Endometrial microvascular endothelial cells (primary cell): ENCODE data around the gene DDB1. TPM values are rescaled to one million over a fixed set of nuclear protein-coding genes. Genes with fewer than 3 reads are reported as not detected.
"Not testable (repeated sequence)": the region's sequence is repeated elsewhere in the genome, so short reads cannot be mapped to it uniquely, and the experiment has no call there.

Experiments
- in situ Hi-C: cut with HindIII; loops from 2 replicates; pipeline ENCODE4 v1.10.0; 2017; ENCODE audit warnings: low sequenced_read_pairs, low pct_unique_long_range_greater_than_20kb; ENCODE audit errors: inconsistent ontology term
- total RNA-seq: library from RNA; depleted of rRNA; stranded (reverse); fragments of >200 nt; gene quantifications from one replicate; pipeline ENCODE4 v1.2.3, GENCODE V29; 2015; ENCODE audit errors: inconsistent ontology term

The DDB1 gene
- total RNA-seq, 1 donor from 2014 or later, result 222 TPM

DNA sequence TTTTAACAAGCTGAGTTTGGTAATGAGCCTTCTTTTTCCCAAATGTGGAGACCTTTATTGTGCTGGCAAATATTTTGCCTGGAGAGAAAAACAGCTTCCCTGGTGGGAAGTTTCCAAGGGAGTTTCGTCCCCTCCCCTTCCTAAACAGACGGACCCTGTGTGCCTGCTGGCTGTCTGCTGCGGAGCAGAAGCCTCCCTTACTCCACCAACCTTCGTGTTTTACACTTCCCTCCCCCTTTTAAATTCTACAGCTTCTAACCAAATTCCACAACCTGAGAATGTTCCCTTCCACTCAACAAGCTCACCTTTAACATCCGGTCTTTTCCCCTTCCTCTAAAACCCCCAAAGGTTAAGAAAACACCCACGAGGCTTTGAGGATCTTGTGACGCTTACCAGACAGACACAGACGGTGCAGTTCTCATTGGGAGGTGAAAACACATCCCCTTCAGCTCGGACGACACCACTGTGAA is 54.9 kb downstream of the DDB1 start:
- in situ Hi-C loops, result no loop called here

DNA sequence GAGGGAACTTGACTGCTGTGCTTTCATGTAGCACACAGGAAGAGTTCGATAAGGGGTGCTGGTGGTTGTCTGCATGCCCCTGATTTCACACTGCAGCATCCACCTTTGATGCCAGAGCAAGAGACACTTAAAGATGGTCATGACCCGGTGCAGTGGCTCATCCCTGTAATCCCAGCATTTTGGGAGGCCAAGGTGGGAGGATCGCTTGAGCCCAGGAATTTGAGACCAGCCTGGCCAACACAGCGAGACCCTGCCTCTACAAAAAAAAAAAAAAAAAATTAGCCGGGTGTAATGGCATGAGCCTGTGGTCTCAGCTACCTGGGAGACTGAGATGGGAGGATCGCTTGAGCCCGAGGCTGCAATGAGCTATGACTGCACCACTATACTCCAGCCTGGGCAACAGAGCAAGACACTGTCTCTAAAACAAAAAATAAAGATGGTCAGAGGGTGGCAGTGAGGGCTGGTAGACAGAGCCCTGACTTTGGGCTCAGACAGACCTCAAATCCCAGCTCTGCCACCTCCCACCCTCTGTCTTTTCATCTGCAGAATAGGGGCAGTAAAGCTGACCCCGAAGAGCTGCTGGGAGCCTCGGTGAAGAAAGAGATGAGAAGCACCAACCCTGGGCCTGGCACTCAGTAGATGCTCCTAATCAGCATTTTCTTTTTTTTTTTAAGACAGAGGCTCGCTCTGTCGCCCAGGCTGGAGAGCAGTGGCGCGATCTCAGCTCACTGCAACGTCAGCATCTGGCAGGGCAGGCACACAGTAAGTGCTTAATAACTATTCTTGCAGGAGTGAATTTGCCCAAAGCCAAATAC is 55.5 kb downstream of the DDB1 start:
- in situ Hi-C loops, result no loop called here

DNA sequence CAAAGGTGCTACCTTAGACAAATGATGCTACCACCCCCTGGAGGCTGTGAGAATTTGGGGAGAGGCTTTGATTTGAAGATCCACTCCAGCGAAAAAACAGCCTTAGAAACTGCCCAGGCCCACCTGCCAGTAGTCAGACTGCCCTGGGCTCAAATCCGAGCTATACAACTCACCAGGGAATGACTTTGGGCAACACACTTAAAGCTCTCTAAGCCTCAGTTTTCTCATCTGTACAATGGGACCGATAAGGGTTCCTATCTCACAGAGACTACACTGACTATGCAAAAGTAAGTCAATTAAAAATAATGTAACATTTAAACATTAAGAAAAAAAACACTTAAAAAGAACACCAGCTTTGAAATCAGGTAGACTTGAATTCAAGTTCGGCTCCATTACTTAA is 57.7 kb downstream of the DDB1 start:
- in situ Hi-C loops, result no loop called here

DNA sequence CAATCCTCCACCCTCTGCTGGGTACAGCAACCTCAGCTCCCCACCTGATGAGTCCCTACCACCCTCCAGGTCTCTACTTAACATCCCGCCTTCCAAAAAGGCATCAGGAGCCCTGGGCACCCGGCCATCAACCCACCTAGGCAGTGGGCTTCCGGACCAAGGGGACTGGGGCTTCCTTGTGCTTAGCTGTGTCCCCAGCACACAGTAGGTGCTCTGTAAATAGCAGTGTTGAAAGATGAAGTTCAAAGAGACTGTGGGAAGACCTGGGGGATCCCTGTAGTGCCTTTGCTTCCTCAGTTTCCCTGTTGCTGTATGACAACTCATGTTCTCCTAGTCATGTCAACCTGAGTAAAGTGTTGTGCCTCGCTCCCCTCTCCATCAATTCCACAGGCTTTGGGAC is 58.8 kb downstream of the DDB1 start:
- in situ Hi-C loops, result no loop called here

DNA sequence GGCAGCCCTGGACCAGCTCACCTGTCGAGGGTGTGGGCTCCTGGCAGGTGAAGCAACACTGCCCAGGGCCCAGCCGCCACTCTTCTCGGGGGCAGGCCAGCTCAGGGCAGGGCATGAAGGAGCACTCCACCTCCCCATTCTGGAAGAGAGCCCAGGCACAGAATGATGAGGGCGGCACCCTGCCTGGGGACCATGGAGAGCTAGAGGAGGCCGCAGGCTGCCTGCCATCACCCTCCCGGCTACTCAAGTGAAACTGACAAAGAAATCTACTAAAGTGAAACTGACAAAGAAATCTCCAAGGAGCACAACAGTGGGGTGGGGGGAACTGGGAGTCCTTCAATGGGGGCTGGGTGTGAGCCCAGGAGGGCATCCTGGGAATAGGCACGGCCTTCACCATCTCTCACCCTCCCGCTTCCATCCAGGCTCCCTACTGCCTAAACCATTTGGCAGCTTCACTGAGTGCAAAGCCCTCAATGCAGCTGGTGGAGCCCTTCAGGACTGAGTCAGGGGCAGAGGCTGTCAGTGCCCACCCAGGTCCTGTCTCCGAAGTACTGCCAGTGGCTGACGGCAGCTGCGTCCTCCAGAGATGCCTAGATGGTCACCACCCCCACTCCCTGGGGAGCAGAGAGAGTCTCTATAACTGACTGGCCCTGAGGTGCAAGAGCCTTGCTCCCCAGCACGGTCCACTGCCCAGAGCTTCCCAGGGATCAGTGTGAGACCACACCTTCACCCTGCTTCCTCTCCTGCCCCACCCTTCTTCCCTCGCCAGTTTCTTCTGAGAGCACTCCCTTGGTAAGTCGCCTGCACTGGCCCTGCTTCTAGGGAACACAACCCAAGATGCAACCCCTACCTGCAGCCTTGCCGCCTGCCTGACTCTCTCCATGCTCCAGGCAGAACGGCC is 59.5 kb downstream of the DDB1 start:
- in situ Hi-C loops, result no loop called here

DNA sequence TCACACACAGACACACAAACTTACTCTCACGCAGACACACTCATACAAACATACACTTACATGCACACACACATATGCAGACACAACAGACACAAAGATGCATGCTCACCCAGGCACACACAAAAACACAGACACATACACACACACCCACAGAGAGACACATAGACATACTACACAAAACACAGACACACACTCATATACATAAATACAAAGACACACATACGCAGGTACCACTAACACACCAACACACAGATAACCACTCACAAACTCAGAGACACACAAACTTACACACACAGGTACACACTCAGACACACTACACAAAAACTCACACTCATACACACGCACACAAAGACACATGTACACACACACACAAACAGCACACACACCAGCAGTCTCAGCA is 60.2 kb downstream of the DDB1 start:
- in situ Hi-C loops, result no loop called here

DNA sequence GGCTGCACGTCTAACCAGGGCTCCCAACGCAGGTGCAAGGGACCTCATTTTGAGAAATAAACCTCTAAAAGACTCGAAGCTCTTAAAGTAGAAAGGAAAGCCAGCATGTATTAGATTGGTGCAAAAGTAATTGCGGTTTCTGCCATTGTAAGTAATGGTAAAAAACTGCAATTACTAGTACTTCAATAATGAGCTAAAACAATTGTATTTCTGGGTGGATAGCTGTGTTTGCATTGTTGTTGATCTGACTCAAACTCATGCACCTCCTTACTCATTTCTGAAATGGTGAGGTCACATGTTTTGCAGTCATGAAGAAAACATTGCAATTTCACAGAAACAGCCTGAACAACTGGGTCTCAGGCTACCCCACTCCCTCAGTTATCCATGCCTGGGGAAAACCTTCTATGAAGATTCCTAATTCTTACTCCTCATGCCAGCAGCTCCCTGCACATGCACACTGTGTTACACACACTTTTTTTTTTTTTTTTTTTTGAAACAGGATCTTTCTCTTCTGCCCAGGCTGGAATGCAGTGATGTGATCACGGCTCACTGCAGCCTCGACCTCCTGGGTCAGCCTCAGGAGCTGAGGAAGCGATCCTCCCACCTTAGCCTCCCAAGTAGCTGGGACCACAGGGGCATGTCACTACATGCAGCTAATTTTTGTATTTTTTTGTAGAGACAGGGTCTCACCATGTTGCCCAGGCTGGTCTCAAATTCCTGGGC is 62.4 kb downstream of the DDB1 start:
- in situ Hi-C loops, result no loop called here

DNA sequence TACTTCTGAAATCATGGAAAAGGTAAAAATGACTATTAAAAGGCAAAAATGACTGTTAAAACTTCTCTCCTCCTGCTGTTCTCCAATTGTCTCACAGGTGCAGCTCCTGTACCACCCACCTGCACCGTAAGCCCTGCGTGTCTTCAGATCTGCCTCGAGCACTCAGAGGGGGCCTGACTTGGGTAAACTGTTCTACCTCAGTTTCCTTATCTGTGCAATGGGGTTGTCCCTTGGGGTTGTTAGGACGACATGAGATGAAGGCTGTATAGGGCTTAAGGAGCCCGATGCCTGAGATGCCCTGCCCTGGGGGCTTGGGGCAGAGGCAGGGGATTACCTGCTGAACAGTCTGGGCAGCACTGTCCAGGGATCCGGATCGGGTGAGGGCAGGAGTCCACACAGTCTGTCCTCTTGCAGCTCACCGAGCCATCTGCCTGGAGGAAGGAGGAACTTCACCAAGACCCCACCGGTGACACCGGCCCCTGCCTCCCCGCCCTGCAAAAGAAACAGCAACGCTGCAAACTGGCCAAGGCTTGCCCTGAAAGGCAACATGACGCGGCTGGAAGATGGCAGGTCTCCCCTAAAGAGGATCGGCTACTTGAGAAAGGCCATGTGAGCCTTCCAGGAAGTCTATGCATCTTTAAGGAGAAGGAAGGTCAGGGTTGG is 64.2 kb downstream of the DDB1 start:
- in situ Hi-C loops, result no loop called here

DNA sequence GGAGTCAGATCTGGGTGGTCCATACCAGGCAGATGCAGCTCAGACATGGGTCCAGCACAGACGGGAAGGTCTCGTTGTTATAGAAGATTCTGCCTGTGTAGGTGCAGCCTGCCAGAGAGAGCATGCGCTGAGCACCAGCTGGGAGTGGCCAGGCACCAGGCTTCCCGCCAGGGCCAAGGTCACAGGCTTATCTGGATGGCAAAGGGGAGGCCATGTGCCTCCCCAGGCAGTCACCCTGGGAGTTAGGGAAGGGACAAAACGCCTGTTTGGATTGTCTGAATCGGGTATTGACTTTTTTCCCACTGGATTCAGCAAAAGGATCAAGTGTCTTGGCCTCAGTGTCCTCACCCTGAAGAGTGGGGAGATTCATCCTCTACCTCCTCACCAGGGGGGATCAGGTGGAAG is 65.5 kb downstream of the DDB1 start:
- in situ Hi-C loops, result no loop called here

DNA sequence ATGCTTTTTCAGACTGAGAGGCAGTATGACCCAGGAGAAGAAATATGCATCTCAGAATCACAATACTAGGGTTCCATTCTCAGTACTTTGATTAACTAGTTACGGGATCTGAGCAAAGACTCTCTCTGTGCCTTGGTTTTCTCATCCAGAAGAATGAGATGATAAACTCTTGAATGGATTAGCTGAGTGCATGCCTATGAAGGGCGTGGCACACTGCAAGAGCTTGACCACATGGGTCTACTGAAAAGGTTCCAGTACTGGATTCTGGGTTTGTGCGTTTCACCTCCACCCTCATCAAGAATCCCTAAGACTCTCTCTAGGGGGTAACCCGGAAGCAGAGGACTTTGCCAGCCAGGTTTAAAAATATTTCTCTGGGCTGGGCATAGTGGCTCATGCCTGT is 66.3 kb downstream of the DDB1 start:
- in situ Hi-C loops, result no loop called here

DNA sequence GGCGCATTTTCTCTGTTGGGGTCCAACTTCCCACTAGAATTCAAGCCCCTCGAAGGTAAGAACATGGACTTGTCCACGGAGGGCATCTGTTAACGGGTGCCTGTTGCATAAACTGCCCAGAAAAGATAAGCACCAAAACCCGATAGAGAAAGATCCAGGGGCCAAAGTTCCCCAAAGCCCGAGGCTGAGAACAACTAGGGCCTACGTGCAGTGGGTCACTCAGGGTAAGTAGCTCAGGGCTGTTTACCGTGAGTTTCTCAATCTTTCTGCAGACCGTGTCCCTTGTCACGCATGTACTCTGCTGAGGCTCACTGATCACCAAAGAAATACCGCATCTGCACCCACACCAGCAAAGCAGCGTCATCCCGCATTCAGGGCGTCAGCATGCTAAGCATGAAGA is 67.5 kb downstream of the DDB1 start:
- in situ Hi-C loops, result no loop called here

DNA sequence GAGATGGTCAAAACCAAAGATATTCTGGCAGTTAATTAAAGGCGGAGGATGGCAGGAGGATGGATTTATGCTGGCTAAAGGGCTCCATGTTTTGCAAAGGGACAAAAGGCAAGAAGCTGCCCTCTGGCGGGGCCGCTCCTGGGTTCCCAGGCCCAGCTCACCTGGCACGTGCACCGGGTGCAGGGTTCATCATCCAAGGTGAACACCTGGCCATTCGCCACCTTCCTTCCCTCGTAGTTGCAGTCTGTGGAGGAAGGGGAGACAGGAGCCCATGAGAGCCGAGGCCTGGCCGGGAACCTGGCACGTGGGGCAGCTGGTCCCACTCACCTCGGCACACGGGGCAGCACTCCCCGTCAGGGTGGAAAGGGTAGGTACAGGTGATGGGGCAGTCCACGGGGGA is 68.1 kb downstream of the DDB1 start:
- in situ Hi-C loops, result no loop called here

DNA sequence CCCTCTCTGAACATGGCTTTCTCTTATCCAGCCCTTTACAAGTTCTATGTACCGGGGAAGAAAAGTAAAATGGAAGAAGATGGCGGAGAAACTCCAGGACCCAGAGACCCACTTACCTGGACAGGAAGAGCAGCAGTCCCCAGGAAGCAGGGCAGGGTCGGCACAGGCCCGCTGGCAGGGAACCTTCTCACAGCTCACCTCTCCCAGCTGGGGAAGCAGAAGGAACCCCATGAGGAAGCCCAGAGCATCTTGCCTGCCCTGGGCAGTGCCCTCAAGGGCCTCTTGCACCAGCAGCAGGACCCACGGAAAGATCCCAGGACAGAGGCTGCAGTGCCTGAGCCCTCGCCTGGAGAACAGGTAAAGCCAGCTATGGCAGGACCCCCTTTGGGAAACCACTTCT is 68.5 kb downstream of the DDB1 start:
- in situ Hi-C loops, result no loop called here

DNA sequence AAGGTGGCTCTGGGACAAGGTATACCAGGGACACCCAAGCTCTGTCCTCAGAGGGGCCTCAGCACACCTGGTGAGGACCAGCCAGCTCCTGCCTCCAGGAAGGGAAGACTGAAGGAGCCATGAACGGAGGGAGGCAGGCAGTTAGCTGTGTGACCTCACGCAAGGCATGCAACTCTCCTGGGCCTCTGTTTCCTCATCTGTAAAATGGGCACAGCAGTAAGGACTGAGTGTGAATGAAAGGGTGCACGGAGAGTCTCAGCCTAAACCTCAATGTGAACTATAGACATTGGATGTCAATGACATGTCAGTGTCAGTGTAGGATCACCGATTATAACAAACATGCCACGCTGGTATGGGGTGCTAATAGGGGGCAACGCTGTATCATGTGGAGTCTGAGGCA is 73.5 kb downstream of the DDB1 start:
- in situ Hi-C loops, result no loop called here

DNA sequence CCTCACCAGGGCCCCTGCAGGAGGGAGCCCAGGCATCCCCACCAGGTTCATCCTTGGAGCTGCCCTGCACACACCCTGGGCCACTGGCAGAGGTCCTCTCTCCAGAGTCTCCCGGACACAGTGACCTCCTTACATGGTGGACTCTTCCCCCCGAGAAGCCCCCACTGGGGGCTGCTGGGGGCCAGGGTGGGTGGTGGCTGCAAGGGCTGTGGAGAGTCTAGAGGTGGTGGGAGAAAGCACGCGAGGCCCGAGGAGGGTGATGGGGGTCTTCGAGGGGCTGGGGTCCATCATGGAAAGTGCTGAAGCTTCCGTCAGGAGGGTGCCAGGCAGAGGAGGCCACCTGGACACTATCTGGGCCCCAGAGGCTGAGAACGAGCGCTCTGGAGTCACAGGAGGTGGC is 74.4 kb downstream of the DDB1 start:
- in situ Hi-C loops, result no loop called here

DNA sequence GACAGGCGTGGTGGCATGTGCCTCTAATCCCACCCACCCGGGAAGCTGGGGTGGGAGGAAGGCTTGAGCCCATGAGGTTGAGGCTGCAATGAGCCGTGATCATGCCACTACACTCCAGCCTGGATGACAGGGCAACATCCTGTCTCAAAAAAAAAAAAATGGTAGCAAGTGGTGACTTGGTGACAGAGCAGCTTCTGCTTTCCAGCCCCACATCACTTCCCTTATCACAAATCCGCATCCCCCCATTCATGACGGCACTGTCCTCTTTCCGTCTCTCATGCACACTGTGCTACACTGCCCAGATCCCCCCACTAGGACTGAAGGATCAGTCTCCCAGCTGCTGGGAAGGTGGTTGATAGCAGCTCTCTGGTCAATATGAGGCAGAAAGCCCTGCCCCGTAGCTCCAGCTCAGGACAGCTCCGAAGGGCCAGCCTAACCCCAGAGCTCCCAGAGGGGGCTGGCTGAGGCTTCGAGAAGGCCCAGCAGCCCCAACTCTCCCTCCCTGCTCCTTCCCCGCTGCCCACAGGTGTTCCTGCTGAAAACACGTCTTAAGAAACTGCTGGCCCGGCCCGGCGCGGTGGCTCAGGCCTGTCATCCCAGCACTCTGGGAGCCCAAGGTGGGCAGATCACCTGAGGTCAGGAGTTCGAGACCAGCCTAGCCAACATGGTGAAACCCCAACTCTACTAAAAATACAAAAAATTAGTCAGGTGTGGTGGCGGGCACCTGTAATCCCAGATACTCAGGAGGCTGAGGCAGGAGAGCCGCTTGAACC is 76.0 kb downstream of the DDB1 start:
- in situ Hi-C loops, result no loop called here

DNA sequence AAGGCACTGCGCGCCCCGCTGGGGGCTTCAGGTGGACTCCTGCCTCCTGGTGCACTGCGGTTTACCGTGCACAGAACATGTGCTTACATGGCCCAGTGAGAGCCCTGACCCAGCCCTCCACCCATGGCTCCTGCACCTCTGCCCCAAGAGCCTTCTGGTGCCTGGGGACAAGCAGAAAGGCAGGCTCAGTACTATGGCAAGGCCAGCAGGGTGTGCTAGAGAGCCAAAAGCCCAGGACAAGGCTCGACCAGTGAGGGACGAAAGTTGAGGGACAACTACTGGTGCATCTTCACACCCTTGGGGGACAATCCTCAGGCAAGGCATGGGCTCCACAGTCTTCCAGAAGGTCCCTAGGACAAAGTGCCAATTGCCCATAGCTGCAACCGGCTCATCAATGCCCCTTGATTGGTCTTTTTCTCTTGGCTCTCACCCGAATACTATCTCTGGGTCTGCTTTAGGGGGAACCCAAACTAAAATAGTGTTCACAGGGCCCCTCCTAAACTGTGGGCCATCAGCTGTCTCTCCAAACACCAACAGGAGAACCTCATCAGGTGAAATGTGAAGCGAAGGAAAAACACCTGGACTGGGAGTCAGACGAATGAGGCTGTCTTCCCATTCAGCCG is 78.4 kb downstream of the DDB1 start:
- in situ Hi-C loops, result no loop called here

DNA sequence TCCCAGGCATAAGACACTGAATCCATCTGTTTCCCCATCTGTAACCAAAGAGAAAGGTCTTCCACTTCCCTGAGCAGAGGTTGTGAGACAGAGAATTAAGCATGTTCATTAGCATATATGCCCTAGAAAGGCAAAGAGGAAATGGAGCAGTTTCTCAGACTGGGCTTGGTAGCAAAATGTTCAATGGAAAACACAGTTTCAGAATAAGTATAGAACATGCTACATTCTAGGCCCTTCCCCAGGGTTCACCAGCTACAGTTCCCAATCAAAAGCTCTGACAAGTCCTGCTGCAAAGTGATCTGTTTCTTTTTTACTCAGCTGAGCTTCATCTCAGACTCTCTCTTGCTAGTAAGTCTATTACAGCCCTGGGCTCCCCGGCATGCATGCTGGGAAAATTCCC is 80.6 kb downstream of the DDB1 start:
- in situ Hi-C loops, result not testable (repeated sequence)
